ENCODE data around the gene SPATS2.

DNA sequence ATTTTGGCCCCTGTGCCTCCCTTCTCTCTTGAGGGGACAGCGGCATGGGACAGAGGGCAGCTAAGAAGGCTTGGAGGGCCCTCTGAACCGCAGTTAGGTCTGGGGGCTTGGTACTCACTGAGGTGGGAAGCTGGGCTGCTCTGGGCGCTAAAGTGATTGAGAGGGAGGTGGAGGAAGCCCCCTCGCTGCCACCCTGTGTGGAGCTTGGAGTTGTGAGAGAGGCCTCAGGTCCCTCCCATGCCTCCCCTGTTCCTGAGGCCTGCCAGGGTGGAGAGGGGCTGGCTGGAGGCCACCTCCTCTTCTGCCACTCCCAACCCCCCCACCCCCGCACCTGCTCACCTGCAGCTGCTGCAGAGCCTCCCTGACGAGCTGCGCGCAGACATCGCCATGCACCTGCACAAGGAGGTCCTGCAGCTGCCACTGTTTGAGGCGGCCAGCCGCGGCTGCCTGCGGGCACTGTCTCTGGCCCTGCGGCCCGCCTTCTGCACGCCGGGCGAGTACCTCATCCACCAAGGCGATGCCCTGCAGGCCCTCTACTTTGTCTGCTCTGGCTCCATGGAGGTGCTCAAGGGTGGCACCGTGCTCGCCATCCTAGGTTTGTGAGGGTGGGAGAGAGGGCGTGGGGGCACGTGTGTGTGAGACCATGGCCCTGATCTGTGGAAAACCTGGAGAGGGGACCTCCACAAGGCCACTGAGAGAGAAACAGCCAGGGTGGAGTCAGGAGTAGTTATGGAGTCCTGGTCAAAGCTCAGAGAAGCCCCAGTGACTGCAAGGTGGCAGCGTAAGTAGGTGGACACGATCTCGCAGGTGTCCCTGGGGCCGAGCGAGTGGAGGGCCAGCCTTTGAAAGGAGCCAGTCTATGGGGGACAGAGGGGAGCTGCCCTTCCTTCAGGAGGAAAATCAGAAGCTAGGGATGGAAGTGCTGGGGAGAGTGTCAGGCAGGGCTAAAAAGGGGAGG is 182.8 kb downstream of the SPATS2 start:
- TF ChIP-seq, protein P1, sequence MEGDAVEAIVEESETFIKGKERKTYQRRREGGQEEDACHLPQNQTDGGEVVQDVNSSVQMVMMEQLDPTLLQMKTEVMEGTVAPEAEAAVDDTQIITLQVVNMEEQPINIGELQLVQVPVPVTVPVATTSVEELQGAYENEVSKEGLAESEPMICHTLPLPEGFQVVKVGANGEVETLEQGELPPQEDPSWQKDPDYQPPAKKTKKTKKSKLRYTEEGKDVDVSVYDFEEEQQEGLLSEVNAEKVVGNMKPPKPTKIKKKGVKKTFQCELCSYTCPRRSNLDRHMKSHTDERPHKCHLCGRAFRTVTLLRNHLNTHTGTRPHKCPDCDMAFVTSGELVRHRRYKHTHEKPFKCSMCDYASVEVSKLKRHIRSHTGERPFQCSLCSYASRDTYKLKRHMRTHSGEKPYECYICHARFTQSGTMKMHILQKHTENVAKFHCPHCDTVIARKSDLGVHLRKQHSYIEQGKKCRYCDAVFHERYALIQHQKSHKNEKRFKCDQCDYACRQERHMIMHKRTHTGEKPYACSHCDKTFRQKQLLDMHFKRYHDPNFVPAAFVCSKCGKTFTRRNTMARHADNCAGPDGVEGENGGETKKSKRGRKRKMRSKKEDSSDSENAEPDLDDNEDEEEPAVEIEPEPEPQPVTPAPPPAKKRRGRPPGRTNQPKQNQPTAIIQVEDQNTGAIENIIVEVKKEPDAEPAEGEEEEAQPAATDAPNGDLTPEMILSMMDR (IDR thresholded peaks at IDR 0.05) = no peak
- TF ChIP-seq POLR2A (IDR thresholded peaks at IDR 0.05) = no peak

All from sigmoid colon (tissue), 3 donors.